ENCODE data around the gene RBM4B. TPM values are rescaled to one million over a fixed set of nuclear protein-coding genes. Genes with fewer than 3 reads are reported as not detected.

RBM4B gene
- total RNA-seq, 6 donors from 2014 or later = 7.3 to 27.2 (median 13.9) TPM

DNA sequence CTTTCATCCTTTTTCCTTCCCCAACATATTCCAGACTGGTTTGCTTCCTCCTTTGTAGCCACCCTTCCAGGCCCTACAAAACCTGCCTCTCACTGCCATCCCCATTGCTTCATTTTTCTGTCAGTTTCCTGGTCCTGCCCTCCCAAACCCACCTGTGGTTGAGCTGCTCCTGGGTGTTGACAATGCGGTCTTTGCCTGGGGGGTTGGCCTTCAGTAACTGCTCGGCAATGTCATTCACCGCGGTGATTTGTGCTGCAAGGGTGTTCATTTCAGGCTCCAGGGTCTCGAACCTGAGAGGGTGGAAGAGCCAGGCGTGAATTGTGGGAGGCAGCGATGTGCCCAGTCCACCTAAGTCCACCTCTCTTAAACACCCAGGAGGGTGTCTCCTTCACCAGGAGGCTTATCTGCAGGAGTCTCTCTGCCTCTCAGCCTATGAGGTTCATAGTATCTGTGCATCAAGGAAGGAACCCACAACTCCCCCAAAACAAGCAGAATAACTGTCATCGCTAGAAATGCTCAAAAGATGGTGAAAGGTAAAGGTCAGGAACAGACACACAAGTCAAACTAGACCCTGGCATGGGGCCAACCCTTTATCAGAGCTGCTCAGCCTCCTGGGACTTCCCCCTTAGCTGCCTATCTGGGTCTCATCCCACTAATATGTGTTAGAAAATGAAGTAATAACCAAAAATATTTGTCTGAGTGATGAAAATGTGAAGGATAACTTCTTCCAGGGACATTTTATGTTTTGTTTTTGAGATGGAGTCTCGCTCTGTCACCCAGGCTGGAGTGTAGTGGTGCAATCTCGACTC, 23.9 kb upstream of the RBM4B start:
- no peak for TF ChIP-seq POLR2AphosphoS5 (IDR thresholded peaks at IDR 0.05)
- TF ChIP-seq, protein P1, sequence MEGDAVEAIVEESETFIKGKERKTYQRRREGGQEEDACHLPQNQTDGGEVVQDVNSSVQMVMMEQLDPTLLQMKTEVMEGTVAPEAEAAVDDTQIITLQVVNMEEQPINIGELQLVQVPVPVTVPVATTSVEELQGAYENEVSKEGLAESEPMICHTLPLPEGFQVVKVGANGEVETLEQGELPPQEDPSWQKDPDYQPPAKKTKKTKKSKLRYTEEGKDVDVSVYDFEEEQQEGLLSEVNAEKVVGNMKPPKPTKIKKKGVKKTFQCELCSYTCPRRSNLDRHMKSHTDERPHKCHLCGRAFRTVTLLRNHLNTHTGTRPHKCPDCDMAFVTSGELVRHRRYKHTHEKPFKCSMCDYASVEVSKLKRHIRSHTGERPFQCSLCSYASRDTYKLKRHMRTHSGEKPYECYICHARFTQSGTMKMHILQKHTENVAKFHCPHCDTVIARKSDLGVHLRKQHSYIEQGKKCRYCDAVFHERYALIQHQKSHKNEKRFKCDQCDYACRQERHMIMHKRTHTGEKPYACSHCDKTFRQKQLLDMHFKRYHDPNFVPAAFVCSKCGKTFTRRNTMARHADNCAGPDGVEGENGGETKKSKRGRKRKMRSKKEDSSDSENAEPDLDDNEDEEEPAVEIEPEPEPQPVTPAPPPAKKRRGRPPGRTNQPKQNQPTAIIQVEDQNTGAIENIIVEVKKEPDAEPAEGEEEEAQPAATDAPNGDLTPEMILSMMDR (IDR thresholded peaks at IDR 0.05) = no peak
- no peak for TF ChIP-seq POLR2A (IDR thresholded peaks at IDR 0.05)
- TF ChIP-seq EP300 (IDR thresholded peaks at IDR 0.05) = no peak
- no peak for DNase-seq
- H3K4me3 ChIP-seq = no peak overlapping the region
- H3K4me1 ChIP-seq = no peaks in the 10 kb centered on the region
- no peaks in the 10 kb centered on the region for H3K27me3 ChIP-seq
- no peak overlapping the region for H3K27ac ChIP-seq
- H3K36me3 ChIP-seq = no peaks in the 10 kb centered on the region
- WGBS, 2 donors = 76 to 83% methylated on average over 10 of the region's 10 CpGs
- no peak for ATAC-seq (ENCODE audit: low FRiP score in 2 of 2)
- no peaks in the 10 kb centered on the region for H3K9me3 ChIP-seq

- Histone ChIP-seq H3K27ac (no peak overlapping the region), H3K9me3 (no peaks in the 10 kb centered on the region), H3K4me3 (no peak overlapping the region), H3K27me3 (no peaks in the 10 kb centered on the region), H3K36me3 (no peaks in the 10 kb centered on the region), H3K4me1 (no peaks in the 10 kb centered on the region)
- no peak for TF ChIP-seq POLR2A (IDR thresholded peaks at IDR 0.05)
- no peak for TF ChIP-seq POLR2AphosphoS5 (IDR thresholded peaks at IDR 0.05)
- TF ChIP-seq, protein P1 (IDR thresholded peaks at IDR 0.05) = no peak
- TF ChIP-seq EP300 (IDR thresholded peaks at IDR 0.05) = no peak
- ATAC-seq (ENCODE audit: low FRiP score in 2 of 2) (no peak), DNase-seq (peak in 1 of 2 donors; percentile 83)
- WGBS, 2 donors = 83 to 95% methylated on average over 2 to 18 of the region's 27 CpGs
Measured at GRCh38 chr11:66700742-66701141, 23.1 kb upstream of the RBM4B start.

DNA sequence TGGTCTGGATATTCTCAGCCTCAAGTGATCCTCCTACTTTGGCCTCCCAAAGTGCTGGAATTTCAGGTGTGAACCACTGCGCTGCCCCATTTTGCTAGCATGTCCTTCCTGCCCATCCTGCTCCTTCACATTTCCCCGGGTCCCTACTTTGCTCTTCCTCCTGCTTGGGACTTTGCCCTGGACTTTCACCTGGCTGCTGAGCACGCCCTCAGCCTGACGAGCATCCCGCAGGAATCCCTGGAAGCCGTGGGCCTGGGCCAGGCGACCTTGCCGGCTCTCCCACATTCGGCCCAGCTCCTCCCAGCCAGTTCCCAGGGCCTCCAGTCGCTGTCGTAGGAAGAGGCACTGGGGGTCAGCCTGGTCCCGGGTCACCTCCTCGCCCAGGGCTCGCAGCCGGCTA, 22.6 kb upstream of the RBM4B start:
- Histone ChIP-seq H3K9me3 (no peaks in the 10 kb centered on the region), H3K4me1 (no peaks in the 10 kb centered on the region), H3K36me3 (no peaks in the 10 kb centered on the region), H3K4me3 (no peak overlapping the region), H3K27me3 (no peaks in the 10 kb centered on the region), H3K27ac (no peak overlapping the region)
- 93 to 94% methylated on average over 10 to 15 of the region's 15 CpGs for WGBS, 2 donors
- TF ChIP-seq POLR2A (IDR thresholded peaks at IDR 0.05) = no peak
- TF ChIP-seq POLR2AphosphoS5 (IDR thresholded peaks at IDR 0.05) = no peak
- TF ChIP-seq, protein P1 (IDR thresholded peaks at IDR 0.05) = no peak
- no peak for TF ChIP-seq EP300 (IDR thresholded peaks at IDR 0.05)
- no peak for ATAC-seq (ENCODE audit: low FRiP score in 2 of 2)
- no peak for DNase-seq

GRCh38 chr11:66698491-66698890, 20.8 kb upstream of the RBM4B start:
- H3K4me1 ChIP-seq = no peaks in the 10 kb centered on the region
- DNase-seq = no peak
- no peaks in the 10 kb centered on the region for H3K9me3 ChIP-seq
- WGBS, 2 donors = 90 to 96% methylated on average over 3 to 9 of the region's 9 CpGs
- H3K27ac ChIP-seq = no peak overlapping the region
- TF ChIP-seq POLR2A (IDR thresholded peaks at IDR 0.05) = no peak
- TF ChIP-seq EP300 (IDR thresholded peaks at IDR 0.05) = no peak
- TF ChIP-seq, protein P1 (IDR thresholded peaks at IDR 0.05) = no peak
- no peak for TF ChIP-seq POLR2AphosphoS5 (IDR thresholded peaks at IDR 0.05)
- no peak for ATAC-seq (ENCODE audit: low FRiP score in 2 of 2)
- no peak overlapping the region for H3K4me3 ChIP-seq
- H3K27me3 ChIP-seq = no peaks in the 10 kb centered on the region
- no peaks in the 10 kb centered on the region for H3K36me3 ChIP-seq

GRCh38 chr11:66697988-66698387, 20.3 kb upstream of the RBM4B start:
- no peaks in the 10 kb centered on the region for H3K4me1 ChIP-seq
- no peak overlapping the region for H3K27ac ChIP-seq
- no peak overlapping the region for H3K4me3 ChIP-seq
- TF ChIP-seq EP300 (IDR thresholded peaks at IDR 0.05) = no peak
- TF ChIP-seq, protein P1 (IDR thresholded peaks at IDR 0.05) = no peak
- no peak for TF ChIP-seq POLR2AphosphoS5 (IDR thresholded peaks at IDR 0.05)
- no peak for TF ChIP-seq POLR2A (IDR thresholded peaks at IDR 0.05)
- no peaks in the 10 kb centered on the region for H3K9me3 ChIP-seq
- 92 to 97% methylated on average over 6 of the region's 6 CpGs for WGBS, 2 donors
- ATAC-seq (ENCODE audit: low FRiP score in 2 of 2) (no peak), DNase-seq (no peak)
- no peaks in the 10 kb centered on the region for H3K36me3 ChIP-seq
- no peaks in the 10 kb centered on the region for H3K27me3 ChIP-seq

Measured in upper lobe of left lung (tissue), 6 donors.